NOMO-1 treated with dmso at 0.1 percent for 144 hours (cell line): Measurements from ENCODE around the gene SLC35F1.

Experiments
- DNase-seq: peaks from one replicate; lab custom pipeline; 2025; ENCODE audit not compliant: unreplicated experiment; lab: John Stamatoyannopoulos, UW

Gene SLC35F1

GRCh38 chr6:118252474-118252873 is 345.4 kb downstream of the SLC35F1 start:
- peak; percentile 11 for DNase-seq

- no peak for DNase-seq
Measured at GRCh38 chr6:118253741-118254140, 346.7 kb downstream of the SLC35F1 start.

GRCh38 chr6:118260833-118261232 is 353.8 kb downstream of the SLC35F1 start:
- no peak for DNase-seq

GRCh38 chr6:118263921-118264486 is 356.9 kb downstream of the SLC35F1 start:
- DNase-seq: peak; percentile 8

GRCh38 chr6:118269659-118270058 is 362.6 kb downstream of the SLC35F1 start:
- no peak for DNase-seq

GRCh38 chr6:118277631-118278030 is 370.6 kb downstream of the SLC35F1 start:
- DNase-seq: no peak

- no peak for DNase-seq
Measured at GRCh38 chr6:118280210-118280609, 373.1 kb downstream of the SLC35F1 start.

GRCh38 chr6:118281291-118281690 is 374.2 kb downstream of the SLC35F1 start:
- DNase-seq: no peak

GRCh38 chr6:118283766-118284165 is 376.7 kb downstream of the SLC35F1 start:
- peak; percentile 23 for DNase-seq

- no peak for DNase-seq
Measured at GRCh38 chr6:118284736-118285360, 377.8 kb downstream of the SLC35F1 start.

GRCh38 chr6:118285791-118286190 is 378.7 kb downstream of the SLC35F1 start:
- no peak for DNase-seq

GRCh38 chr6:118288355-118289124 is 381.5 kb downstream of the SLC35F1 start:
- DNase-seq: no peak

- no peak for DNase-seq
Measured at GRCh38 chr6:118292558-118292957, 385.5 kb downstream of the SLC35F1 start.

- no peak for DNase-seq
Measured at GRCh38 chr6:118294906-118295305, 387.8 kb downstream of the SLC35F1 start.

GRCh38 chr6:118295336-118295735 is 388.3 kb downstream of the SLC35F1 start:
- DNase-seq: no peak

GRCh38 chr6:118296129-118296901 is 389.3 kb downstream of the SLC35F1 start:
- DNase-seq: no peak

- no peak for DNase-seq
Measured at GRCh38 chr6:118297821-118298220, 390.8 kb downstream of the SLC35F1 start.

GRCh38 chr6:118298476-118299427 is 391.7 kb downstream of the SLC35F1 start:
- no peak for DNase-seq

GRCh38 chr6:118299457-118299856 is 392.4 kb downstream of the SLC35F1 start:
- DNase-seq: no peak

- no peak for DNase-seq
Measured at GRCh38 chr6:118304321-118304720, 397.3 kb downstream of the SLC35F1 start.
